Adipose tissue (tissue), 3 donors: ENCODE measurements around the gene CD58. TPM values are rescaled to one million over a fixed set of nuclear protein-coding genes. Genes with fewer than 3 reads are reported as not detected.
A peak's percentile ranks its signal among the peaks of the same experiment; 100 is the strongest.
"Not testable (repeated sequence)": the region's sequence is repeated elsewhere in the genome, so short reads cannot be mapped to it uniquely, and the experiment has no call there.

Experiments
- H3K27ac ChIP-seq: one replicate; pipeline ENCODE4 v1.5.1; 2013; ENCODE audit warnings: low read depth, low read length
- WGBS, 3 donors: extraction: QIAGEN DNeasy Blood & Tissue Kit; methylation state at CpG; one replicate each; pipeline ENCODE4 v1.1.7; 2013; 5-methylcytosine and 5-hydroxymethylcytosine counted together
- polyA plus RNA-seq, 3 donors: library from polyadenylated mRNA; stranded (reverse); fragments of 200-250 nt; gene quantifications; one replicate each; pipeline ENCODE4 v1.2.3, GENCODE V29; 2013
- donor health status: healthy with polysubstance abuse.
- donor health status: Bipolar disorder and iron deficiency.
- donor health status: healthy.

Gene CD58
- polyA plus RNA-seq, 3 donors: 5.6 to 24.0 (median 19.0) TPM

DNA sequence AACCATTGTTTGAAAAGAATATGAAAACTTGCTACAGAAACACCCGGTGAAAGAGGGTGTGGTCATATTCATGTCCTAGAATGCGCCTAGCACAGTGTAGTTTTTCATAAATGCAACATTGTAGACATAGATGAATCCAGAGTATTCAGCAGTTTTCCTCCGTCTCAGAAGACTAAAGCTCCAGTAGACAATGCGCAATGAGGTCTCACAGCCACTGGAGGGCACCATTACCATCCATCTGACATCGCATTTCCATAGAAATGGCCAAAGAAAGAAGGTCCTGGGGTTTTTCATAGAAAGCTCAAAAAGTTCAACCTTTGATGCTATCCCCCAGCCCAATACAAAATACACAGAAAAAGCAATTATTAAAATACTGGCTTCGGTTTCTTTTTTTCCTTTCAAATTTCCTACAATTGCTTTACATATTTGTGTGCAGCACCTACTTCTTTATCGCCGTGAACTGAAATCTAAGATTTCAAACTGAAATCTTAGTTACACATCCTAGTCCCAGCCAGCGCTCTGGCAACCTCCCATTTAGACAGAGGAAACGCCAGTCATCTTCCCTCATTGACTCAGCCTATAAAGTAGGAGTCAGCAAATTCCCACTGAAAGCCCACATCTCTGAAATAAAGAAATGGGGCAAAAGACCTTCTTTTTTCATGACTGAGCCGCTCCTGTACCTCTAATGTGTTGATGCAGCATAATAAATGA lies 3.9 kb upstream of the CD58 start:
- 26 to 29% (median 29%) methylated on average over 11 of the region's 11 CpGs for WGBS, 3 donors
- no peak overlapping the region for H3K27ac ChIP-seq

DNA sequence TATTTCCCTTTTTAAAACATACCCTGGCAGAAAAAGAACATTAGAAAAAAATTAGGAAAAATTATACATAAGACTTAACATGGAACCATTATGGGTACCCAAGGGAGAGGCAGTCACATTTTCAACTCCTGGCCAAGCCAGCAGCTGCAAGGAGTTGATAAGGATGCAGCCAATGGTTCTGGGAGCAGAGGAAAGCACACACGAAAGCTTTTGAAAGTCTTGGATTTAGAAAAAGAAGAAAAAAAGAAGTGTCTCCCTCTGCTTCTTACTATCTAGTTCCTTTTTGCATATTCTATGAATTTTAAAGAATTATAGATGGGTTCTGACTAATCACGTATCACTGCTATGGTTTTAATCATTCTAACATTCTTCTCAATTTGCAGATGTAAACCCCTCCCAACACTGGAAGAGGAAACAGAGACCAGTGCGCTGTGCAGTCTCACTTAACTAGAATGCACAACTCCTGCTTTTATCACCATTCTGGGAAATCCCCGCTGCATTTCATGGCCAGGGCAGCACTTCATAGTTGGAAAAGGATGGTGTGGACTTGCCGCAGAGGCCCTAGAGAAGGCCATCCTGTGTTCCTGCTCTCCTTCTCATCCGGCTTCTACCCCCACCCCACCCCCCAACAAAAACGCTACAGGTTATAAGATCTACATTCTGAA lies 2.7 kb upstream of the CD58 start:
- 61 to 70% (median 61%) methylated on average over 7 of the region's 7 CpGs for WGBS, 3 donors

DNA sequence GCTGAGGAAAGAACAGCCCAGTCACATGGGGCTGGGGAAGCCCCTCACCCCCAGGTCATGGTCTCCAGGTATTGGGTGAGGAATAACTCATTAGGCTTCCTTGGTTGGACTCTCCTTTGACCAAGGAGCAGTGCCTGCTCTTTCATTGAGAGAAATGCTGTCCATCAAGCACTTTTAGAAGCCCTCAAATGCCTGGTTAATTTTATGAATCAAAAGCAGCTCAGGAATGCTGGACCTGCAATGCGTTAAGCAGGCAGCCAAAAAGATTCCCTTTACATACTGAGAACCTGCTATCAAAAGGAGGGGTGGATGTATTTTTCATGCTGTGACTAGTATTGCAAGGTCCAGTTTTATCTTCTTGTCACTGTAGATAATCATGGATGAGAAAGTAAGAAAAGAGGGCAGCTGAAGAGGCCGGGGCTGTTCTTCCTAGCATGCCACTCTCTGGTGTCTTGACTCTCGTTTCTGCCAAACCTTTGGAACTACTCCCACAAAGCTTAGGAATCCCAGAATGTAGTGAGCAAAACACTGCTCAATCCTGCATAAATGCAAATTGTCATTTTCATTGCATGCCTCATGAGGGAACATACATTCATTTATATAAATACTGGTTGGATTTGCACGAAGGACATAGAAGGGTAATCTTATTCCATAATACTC lies 2.1 kb upstream of the CD58 start:
- no peak overlapping the region for H3K27ac ChIP-seq
- 72 to 80% (median 76%) methylated on average over 4 of the region's 4 CpGs for WGBS, 3 donors

More for the DNA sequence above, 2.7 kb upstream of the CD58 start:
- no peak overlapping the region for H3K27ac ChIP-seq

DNA sequence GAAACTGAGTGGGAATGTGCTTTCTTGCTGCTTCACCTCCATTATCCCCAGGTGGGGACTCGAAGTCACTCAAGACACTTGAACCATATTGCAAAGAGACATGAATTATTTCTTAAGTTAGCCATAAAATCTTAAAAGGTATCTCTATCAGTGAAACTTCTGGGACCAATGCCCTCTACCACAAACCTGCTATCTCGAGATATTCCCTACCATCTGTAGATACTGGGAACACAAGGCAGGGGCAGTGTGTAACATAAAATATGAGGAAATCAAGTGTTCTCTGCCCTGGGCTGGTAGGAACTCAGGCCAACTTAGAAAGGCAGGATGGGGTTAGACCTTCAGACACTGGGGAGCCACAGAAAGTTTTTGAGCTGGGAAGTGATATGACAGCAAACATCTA lies 1.3 kb upstream of the CD58 start:
- no peak overlapping the region for H3K27ac ChIP-seq
- WGBS, 3 donors: 88 to 91% (median 89%) methylated on average over 2 of the region's 2 CpGs

DNA sequence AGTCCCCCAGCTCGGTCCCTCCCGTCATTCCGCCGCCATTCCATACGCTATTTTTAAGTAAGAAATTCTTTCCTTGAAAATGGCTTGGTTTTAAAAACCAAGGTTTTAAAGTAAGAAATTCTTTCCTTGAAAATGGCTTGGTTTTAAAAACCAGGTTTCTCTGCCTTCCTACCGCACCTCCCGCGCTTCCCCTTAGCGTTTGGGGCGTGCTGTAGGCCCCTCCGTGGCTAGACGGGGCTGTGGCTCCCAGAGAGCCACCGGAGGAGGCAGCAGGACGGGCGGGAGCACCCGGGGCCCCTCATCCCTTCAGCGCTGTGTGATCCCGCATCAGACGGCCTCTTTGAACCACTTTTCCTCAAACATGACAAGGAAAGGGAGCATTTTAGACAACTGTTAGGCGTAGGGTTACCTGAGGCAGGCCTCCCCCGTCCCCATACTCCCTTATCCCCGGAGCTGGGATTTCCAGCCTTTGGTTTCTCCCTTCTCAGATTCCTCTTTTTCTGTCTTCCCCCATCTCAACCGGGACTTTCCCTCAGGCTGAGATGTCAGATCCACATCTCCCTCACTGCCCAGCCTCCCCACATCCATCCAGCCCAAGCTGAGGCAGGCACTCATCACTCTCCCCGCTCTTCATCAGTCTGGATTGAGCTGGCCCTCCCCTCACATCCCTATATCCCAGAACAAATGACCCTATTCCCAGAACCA lies 541 bp upstream of the CD58 start:
- 9 to 20% (median 10%) methylated on average over 22 to 24 of the region's 24 CpGs for WGBS, 3 donors
- peak overlapping the region; percentile 5 for H3K27ac ChIP-seq

DNA sequence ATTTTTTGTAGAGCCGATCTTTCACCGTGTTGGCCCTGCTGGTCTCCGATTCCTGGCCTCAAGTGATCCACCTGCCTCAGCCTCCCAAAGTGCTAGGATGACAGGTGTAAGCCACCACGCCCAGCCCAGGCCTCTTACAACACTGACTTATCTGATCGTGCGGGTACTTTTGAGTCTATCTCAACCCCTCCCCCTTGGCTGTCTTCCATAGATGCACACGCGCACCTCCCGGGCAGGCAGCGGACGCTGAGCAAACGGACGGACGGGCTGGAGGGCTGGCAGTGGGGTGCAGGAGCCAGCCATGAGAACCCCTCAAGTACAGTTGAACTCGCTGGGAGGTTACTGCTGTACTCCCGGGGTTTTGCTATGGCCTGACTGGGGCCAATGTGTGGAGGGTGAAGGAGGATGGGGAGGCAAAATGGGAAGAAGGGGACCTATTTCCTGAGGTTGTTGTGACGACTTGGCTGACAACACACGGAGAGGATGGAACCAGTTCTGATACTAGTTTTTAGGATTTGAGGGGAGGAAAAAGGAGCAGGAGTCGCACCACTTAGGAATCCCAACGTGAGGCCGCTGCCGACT lies 959 bp downstream of the CD58 start:
- 22 to 33% (median 23%) methylated on average over 22 of the region's 22 CpGs for WGBS, 3 donors
- no peak overlapping the region for H3K27ac ChIP-seq

DNA sequence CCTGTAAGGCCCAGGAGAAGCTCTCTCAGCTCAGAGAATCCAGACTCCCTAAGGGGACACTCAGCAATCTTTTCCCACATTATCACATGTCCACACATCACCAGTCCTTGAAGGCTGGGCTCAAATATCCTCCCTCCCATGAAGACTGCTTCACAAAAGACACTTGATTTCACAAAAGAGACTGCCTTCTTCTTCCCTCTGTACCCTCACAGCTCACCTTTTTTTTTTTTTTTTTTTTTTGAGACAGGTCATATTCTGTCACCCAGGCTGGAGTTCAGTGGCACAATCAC lies 1.5 kb downstream of the CD58 start:
- H3K27ac ChIP-seq: no peak overlapping the region

DNA sequence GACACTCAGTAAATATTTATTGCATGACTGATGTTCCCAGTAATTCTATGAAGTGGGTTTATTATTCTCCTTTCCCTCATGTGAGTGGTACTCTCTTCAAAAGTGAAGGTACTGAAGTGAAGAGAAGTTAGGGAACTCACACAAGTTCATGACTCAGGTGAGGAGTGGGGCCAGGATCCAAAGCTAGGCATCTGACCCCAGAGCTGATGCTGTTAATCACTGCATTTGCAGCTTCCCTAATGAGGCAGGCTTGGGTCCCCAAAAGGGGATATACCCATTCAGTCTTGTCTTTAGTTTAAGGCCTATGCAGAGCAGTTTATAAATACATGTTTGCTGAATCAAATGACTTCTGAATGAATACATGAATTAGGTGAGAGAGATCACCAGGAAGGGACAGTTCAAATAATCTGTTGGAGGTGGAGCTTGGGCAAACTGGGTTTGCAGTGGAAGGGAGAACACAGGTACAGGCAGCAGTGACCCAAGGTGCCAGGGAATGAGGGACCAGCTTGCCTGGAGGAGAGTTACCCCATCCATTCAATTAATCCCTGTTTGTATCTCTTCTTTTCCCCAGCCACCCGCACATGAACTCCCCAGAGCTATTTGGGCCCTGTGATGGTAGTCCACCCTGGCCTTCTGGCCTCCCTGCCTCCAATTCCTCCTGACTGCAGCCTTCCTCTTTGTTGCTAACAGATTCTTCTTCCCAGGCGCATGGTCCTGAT lies 2.0 kb downstream of the CD58 start:
- H3K27ac ChIP-seq: no peak overlapping the region
- WGBS, 3 donors: 94 to 95% (median 95%) methylated on average over 2 of the region's 2 CpGs

DNA sequence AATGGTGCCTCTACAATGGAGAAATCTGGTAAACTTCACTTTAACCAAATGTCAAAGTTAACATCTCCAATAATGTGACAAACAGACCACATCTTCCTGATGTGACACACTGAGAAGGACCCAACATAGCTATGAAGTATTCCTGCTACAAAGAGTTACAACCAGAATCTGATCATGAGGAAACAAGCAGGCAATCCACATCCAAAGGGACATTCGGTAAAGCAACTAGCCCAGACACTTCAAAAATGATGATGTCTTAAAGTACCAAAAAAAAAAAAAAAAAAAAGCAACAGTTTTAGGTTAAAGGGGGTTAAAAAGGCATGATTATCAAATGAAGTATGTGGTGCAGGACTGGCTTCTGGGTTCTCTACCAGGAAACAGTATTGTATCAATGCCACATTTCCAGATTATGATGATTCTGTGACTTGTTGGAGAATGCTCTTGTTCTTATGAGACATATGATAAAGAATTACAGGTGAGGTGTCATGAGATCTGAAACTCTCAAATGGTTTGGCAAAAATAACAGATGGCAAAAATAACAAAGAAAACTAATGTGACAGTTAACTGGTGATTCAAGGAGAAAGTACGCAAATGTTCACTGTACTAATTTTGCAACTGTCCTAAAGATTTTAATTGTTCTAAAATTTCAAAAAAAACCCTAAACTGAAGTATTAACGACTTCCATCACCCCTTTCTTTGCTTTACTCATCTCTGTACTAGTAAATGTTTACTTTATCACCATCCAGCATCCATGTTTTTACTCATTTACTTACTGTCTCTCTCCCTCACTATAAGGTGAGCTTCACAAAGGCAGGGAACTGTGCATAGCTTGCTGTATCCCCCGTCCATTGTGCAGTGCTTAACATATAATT lies 2.8 kb downstream of the CD58 start:
- no peak overlapping the region for H3K27ac ChIP-seq
- WGBS, 3 donors: 81 to 82% (median 82%) methylated on average over 4 of the region's 4 CpGs

DNA sequence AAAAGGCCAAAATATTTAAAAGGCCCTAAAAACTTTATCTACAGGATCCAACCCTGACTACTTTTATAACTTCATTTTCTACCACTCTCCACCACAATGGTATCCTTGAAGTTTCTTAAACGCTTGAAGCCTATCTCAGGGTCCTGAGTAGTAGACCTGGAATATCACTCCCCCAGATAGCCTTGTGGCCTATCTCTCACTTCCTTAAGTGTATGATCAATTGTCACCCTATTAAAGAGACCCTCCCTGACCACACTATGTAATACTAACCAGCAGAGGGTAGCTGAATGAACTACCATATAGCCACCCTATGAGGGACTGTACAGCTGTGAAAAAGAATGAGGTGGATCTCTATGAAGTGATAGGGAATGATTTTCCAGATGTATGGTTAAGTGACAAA lies 5.6 kb downstream of the CD58 start:
- 88 to 96% (median 95%) methylated on average over 1 of the region's 1 CpG for WGBS, 3 donors
- H3K27ac ChIP-seq: no peak overlapping the region

DNA sequence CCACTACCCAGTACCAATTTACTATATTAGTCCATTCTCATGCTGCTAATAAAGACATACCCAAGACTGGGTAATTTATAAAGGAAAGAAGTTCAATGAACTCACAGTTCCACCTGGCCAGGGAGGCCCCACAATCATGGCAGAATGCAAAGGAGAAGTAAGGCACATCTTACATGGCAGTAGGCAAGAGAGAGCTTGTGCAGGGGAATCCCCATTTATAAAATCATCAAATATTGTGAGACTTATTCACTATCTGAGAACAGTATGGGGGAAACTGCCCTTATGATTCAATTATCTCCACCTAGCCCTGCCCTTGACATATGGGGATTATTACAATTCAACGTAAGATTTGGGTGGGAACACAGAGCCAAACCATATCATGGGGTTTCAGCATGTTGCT lies 6.4 kb downstream of the CD58 start:
- no peak overlapping the region for H3K27ac ChIP-seq
- 97 to 100% (median 100%) methylated on average over 1 of the region's 1 CpG for WGBS, 3 donors

DNA sequence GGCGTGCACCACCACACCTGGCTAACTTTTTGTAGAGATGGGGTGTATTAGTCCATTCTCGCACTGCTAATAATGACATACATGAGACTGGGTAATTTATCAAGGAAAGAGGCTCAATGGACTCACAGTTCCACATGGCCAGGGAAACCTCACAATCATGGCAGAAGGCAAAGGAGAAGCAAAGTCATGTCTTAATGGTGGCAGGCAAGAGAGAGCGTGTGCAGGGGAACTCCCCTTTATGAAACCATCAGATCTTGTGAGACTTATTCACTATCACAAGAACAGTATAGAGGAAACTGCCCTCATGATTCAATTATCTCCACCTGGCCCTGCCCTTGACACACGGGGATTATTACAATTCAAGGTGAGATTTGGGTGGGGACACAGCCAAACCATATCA lies 8.4 kb downstream of the CD58 start:
- not testable (repeated sequence) for H3K27ac ChIP-seq
- 88 to 98% (median 91%) methylated on average over 4 of the region's 4 CpGs for WGBS, 3 donors

DNA sequence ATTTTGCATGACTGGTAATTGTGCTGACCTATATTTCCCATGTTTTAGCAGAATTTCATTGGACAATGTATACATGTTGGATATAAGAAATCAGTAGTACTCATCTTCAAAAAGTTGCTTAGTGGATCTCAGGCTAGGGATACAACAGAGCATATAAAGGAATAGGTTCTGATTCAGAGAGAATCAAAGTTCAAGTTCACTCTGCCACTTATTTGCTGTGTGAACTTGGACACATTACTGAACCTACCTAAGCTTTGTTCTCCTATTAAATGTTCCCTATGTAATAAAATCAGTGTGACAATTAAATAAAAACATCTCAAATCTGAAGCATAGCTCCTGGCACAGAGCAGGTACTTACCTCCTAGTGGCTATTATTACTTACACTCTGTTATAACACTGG lies 9.3 kb downstream of the CD58 start:
- H3K27ac ChIP-seq: no peak overlapping the region

DNA sequence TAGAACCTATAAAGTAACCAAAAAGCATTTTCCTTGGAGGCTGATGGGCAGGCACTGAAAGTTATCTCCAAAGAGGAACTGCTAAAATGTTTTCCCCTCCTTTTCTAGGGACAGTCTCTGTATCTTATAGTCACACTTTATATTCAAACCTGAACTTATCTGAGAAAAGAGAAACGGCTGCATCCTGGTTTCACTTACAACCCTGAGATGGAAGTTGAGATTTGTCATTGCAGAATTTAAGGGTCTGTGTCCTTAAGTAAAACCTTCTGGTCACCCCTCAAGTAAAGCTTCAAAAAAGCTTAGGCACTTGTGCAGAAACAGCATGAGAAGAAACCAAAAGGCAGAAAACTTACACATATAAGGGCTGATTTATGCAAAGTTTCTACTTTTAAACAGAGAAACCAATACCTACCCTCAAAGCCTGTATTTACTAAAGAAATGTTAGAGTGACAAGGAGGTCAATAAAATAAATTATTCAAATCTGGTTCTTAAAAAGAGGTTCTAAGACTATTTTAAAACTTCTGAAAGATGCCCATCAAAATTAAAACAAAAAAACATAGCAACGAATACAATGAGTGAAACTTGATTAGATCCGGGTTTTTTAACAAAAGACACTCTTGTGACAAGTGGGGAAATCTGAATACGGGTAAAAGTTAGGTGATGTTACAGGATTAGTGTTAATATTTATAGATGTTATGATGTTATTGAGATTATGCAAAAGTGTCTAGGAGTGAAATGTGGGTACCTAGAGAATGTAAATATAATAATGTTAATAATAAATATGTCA lies 9.9 kb downstream of the CD58 start:
- WGBS, 3 donors: 77 to 85% (median 78%) methylated on average over 4 of the region's 4 CpGs
- no peak overlapping the region for H3K27ac ChIP-seq

DNA sequence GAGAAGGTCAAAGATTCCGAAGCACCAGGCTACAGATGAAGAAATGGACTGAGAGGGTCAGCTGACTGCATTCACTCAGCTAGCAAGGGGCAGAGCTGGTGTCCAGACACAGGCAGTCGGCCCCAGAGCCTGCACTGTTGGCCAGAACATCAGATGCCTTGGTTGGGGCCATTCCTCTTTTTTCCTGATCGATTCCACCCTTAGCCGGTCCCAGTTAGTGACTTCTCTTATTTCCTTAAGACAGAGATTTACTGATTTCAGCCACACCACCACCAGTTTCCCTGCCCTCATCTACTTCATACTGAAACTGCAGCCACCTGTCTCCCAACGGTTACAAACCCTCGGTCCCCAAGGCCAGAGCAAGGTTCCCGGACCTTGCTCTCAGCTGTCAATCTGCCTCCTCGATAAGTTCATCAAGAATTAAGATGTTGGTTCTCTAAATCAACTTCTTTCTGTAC lies 11.5 kb downstream of the CD58 start:
- H3K27ac ChIP-seq: no peak overlapping the region
- WGBS, 3 donors: 71 to 84% (median 82%) methylated on average over 8 of the region's 8 CpGs

DNA sequence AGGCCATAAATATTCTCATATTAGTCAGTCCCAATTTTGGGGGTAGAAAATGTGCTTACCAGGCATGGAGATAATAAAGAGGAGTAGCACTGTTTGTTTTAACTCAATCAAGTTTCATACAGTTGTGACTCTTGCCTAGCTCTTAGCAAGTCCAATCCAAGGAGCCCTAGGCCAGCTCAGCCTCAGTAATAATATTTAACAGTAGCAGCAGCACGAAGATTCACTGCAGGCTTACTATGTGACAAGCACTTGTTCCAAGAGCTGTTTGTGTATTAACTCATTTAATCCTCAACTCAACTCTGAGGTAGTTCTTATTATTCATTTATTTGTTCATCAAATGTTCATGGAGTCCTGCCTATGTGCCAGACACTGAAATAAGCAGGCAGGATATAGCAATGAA lies 12.3 kb downstream of the CD58 start:
- WGBS, 3 donors: 89 to 96% (median 90%) methylated on average over 1 of the region's 1 CpG
- no peak overlapping the region for H3K27ac ChIP-seq

DNA sequence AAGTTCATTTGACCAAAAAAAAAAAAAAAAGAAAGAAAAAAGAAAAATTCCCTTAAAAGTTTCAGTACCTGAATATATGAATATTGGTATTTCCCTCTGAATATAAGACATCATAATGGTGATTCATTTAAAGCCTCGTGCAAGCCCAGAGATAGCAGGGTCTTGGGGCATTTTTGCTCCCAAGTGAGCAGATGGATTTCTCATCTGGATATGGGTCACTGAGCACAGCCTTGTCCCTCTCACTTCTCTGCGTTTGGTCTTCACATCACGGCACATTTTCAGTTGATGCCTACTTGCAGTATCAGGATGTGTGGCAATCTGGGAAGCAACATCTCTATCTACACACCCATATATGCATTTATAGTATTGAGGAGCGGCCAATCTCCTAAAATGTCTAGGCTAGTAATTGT lies 12.7 kb downstream of the CD58 start:
- H3K27ac ChIP-seq: no peak overlapping the region
- WGBS, 3 donors: 60 to 94% (median 82%) methylated on average over 4 of the region's 4 CpGs
